SHP77 treated with DMSO at 0.1 percent for 48 hours (cell line): ENCODE results near the gene AKIP1.
"Not testable (repeated sequence)": the region's sequence is repeated elsewhere in the genome, so short reads cannot be mapped to it uniquely, and the experiment has no call there.

ENCODE experiments used
- DNase-seq: peaks from one replicate; lab custom pipeline; 2025; lab: John Stamatoyannopoulos, UW

AKIP1 gene

GRCh38 chr11:8911029-8911823 lies at the start of gene AKIP1:
Gene AKIP1, plus strand, starts transcription at chr11:8911189. Its CDS starts 261 bp downstream, at chr11:8911450.
- DNase-seq, result peak; percentile 69

DNA sequence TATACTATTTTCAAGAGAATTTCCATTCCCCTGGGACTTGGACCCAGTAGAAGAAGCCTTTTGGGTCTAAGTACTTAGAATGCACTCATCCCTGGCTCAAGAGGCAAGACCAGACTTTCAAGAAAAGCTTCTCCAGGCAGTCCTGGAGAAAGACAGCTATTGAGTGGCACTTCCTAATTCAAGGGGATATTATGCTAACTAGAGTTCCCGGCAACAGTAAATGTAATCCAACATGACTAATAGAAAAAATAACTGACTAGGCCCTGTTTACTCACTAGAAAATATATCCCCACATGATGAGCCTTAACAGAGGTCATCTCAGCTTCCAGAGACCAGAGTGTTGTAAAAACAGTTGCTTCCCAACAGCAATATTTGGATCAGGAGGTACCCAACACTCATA lies 47.2 kb upstream of the AKIP1 start:
- DNase-seq, result no peak

DNA sequence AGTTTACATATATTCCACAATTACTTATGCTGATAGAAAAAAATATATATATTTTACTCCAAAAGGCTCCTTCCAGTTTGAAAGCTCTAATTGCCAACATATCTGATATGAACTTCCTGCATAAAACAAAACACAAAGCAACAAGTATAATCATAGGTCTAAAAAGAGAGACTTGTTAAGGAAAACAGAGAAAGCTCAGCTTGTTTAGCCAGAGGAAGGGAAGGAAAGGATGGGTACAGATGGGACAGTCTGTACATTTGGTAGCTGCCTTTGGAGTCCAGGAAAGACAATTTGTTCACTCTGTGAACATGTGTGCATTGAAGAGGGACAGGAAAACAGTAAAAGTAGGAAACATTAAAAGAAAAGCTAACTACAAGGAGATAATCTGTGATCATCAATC lies 45.7 kb upstream of the AKIP1 start:
- DNase-seq, result no peak

GRCh38 chr11:8867035-8867434 lies 44.0 kb upstream of the AKIP1 start:
- DNase-seq, result no peak

- no peak for DNase-seq
Measured at GRCh38 chr11:8867931-8868631, 42.9 kb upstream of the AKIP1 start.

DNA sequence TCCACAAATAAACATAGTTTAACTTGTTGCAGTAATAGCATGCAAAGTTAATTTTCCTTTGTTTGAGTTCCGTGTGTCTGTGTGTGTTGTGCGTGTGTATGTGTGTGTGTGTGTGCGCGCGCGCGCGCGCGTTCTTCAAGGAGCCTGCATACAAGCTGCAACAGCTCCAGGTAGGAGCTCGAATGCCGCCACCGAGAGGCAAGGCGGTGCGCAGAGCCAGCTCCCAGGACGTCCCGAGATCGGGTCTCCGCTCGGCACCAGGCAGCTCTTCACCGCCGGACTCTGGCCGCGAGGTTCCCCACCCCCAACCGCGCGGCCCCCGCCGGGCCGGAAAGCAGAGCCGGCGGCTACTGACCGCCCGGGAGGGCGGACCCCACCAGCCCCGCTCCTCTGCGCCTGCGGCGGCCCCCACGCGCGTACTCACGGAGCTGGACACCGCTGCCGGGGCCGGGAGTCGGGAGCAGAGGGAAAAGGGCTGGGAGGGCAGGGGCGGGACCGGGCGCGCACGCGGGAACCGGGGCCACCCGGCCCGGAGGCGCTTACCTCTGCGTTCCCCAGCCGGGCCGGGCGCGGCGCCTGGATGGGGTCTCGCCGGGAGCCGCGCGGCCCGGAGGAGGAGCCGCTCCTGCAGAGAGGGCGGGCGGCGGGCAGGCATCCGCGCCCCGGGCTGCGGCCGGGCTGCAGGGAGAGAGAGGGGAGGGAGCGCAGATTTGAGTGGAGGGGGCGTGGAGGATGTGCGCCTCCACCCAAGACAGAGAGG lies 40.4 kb upstream of the AKIP1 start:
- no peak for DNase-seq

DNA sequence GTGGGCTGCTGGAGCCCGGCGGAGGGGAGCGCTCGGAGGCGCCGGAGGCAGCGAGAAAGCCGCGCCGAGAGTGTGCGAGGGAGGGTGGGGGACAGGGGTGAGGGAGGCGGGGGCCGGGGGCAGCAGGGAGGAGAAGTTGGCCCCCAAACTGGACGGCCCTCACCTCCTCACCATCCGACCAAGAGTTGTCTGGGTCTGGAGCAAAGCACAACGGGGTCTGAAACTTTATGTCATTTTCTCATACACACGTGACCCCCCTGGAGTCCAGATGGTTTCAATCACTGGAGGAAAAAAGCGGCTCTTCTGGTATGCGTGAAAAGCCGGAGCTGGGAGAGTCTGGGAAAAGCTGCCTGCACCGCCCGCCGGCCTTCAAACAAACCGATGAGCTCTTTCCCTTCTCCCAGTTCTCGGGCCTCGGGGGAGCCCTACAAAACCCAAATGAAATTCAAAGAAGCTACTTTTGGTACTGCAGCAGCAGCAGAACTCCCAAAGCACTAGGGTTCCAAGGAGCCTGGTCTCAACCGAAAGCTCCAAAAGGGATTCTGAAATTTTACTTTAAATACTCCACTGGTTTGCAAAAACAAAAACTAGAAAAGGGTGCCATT lies 39.7 kb upstream of the AKIP1 start:
- peak; percentile 10 for DNase-seq

- DNase-seq, result no peak
Measured at GRCh38 chr11:8871962-8872361, 39.0 kb upstream of the AKIP1 start.

DNA sequence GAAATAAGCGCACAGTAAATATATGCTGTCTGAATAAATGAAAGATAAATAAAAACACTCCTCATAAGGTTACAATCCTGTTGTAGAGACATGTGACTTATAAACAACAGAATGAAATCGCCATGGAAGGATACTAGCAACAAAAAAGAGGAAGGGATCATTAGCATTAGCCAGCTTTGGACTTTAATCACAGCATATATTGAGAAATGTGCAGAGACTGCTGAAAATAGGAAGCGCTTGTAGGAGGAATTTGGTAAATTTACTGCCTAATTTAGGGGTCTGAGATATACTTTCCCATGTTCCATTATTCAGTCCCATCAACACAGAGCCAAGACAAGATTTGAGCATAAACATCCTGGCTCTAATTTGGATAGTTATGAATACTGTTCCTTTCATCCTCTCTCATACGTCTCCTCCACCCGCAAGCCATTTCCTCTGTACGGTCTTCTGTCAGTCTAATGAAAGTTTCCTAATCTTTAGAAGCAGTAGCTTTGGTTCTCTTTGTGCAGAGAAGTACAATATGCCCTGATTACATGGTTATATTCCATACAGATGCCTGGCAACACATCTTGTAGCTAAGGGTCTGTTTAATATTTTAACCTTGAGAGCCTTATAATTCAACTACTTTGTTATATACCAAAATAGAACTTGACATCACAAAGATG lies 37.1 kb upstream of the AKIP1 start:
- no peak for DNase-seq

- DNase-seq, result no peak
Measured at GRCh38 chr11:8878771-8879170, 32.2 kb upstream of the AKIP1 start.

GRCh38 chr11:8881585-8881984 lies 29.4 kb upstream of the AKIP1 start:
- DNase-seq, result not testable (repeated sequence)

- DNase-seq, result no peak
Measured at GRCh38 chr11:8886322-8886721, 24.7 kb upstream of the AKIP1 start.

- not testable (repeated sequence) for DNase-seq
Measured at GRCh38 chr11:8891185-8891584, 19.8 kb upstream of the AKIP1 start.

DNA sequence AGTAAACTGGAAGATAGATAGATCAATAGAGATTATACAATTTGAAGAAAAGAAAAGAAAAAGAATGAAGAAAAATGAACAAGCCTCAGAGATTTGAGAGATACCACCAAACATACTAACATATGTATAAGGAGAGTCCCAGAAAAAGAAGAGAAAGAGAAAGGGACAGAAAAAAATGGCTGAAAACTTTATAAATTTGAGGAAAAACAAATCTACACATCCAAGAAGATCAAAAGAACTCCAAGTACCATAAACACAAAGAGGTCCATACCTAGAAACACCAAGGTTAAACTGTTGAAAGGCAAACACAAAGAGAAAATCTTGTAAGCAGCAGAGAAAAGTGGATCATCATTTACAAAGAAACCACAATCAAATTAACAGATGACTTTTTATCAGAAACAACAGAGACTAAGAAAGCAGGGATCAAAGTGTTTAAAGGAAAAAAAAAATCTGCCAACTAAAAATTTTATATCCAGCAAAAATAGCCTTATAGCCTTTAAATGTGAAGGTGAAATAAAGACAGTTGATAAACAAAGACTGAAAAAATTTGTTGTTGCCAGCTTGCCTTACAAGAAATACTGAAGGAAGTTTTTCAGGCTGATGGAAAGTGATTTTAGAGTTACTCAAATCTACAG lies 11.8 kb upstream of the AKIP1 start:
- DNase-seq, result no peak

GRCh38 chr11:8905528-8906165 lies 5.3 kb upstream of the AKIP1 start:
- DNase-seq, result no peak

DNA sequence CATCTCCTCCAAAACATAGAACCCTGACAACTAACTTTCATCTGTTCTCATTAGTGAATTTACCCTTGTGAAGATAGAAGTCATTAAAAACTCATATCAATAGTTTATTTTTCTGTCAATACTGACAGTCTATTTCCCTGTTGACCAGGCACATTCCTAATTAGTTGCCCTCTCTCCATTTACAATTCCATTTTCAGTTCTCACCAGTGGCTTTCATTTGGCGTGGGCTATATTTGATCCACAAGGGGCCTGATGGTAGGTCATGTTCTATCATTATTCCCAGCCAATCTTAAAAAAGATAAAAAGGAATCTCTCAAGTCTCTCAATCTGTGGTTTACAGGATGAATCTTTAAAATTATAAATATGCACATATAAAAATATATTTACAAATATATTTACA lies 3.9 kb upstream of the AKIP1 start:
- DNase-seq, result no peak

DNA sequence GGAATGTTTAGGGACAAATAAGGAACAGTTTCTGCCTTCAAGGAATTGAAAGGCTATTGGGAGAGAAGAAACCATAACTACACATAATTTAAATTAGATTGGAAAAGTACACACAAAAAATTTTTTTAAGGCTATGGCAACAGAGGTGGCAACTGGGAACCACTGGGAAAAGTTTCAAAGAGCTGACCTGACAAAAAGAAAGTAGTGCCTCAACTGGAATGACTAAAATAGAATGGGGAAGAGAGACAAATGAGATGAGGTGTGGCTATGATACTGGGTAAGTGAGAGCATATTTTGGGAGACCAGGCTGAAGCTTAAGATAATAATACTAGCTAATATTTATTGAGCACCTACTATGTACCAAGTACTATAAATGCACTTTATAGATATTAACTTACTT lies 2.9 kb upstream of the AKIP1 start:
- DNase-seq, result no peak

DNA sequence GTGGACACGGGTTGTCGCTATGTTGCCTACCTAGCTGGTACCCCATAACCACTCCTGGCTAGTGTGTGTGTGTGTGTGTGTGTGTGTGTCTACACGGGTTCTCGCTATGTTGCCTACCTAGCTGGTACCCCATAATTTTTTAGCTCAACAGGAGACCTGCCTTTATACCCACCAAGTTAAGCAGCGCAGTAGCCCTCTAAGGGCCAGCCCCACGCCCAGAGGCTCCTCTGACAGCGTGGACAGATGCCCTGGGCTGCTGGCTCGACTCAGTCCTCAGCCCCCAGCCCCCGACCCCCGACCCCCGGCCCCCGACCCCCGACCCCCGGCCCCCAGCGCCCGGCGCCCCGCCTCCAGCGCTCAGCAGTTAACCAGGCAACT lies 351 bp upstream of the AKIP1 start:
- no peak for DNase-seq

DNA sequence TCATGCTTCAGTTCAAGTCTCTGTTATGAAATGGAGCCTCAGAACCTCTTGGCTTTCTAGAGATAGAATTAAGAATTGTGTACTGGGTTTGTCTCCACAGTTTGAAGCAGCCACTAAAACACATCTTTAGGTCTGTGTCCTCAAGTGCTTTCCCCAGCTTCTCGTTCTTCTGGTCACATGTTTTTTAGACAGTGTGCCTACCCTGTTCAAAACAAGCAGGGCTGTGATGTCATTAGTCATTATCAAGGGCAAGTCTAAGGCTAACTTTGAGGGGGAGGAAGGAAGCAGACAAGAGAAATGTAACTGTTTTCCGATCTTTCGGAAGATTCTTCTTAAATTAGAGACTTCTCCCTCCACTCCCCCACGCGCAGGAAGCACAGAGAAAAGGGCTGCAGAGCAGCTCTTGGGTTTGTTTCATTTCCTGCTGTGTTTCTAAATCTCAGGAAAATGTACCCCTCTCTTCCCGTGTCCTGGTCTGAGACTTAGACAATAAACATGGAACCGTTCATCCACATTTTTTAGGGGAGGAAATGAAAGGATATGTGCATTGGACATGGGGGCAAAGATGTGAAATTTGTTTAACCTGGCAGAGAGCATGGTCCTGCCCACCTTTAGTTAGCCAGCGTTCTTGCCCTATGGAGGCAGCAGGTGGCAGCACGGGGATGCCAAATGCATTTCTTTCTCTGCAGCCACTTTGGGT lies 3.1 kb downstream of the AKIP1 start:
- no peak for DNase-seq

GRCh38 chr11:8914661-8915018 lies 3.7 kb downstream of the AKIP1 start:
- DNase-seq, result no peak
